Liver (tissue), 9 donors: Measurements from ENCODE around the gene FKBP1A. TPM values are rescaled to one million over a fixed set of nuclear protein-coding genes. Genes with fewer than 3 reads are reported as not detected.
A peak's percentile ranks its signal among the peaks of the same experiment; 100 is the strongest.

Experiments
- DNase-seq: peaks from one replicate; pipeline ENCODE4 v3.0.0-alpha.2; 2017; ENCODE audit warnings: low spot score
- H3K27ac ChIP-seq, 2 donors: one replicate each; pipeline ENCODE4 v1.7.0; 2013; ENCODE audit warnings: inconsistent platforms in 2 of 2, low read length in 2 of 2, control low read depth in 1 of 2, low read depth in 1 of 2, mild to moderate bottlenecking in 1 of 2
- H3K27me3 ChIP-seq, 4 donors: one replicate each; pipeline versions ENCODE4 v1.6.1 to v1.7.0; 2013; ENCODE audit warnings: low read length in 3 of 4, inconsistent platforms in 1 of 4, mild to moderate bottlenecking in 1 of 4, moderate library complexity in 1 of 4; ENCODE audit not compliant: control insufficient read depth in 4 of 4, insufficient read depth in 4 of 4
- H3K36me3 ChIP-seq, 4 donors: one replicate each; pipeline versions ENCODE4 v1.6.1 to v1.7.0; 2013; ENCODE audit warnings: low read length in 3 of 4, mild to moderate bottlenecking in 3 of 4, low read depth in 1 of 4, moderate library complexity in 1 of 4; ENCODE audit not compliant: control insufficient read depth in 4 of 4, insufficient read depth in 3 of 4
- H3K4me1 ChIP-seq, 4 donors: one replicate each; pipeline versions ENCODE4 v1.6.1 to v1.7.0; 2013; ENCODE audit warnings: low read length in 3 of 4, mild to moderate bottlenecking in 3 of 4, moderate library complexity in 1 of 4; ENCODE audit not compliant: control insufficient read depth in 4 of 4, insufficient read depth in 4 of 4
- H3K4me3 ChIP-seq, 3 donors: one replicate each; pipeline versions ENCODE4 v1.6.1 to v1.7.0; 2013; ENCODE audit warnings: low read length in 3 of 3, control low read depth in 1 of 3, low read depth in 1 of 3, mild to moderate bottlenecking in 1 of 3
- H3K9ac ChIP-seq, 2 donors: one replicate each; pipeline ENCODE4 v1.7.0; 2013; ENCODE audit warnings: low read length in 2 of 2, mild to moderate bottlenecking in 2 of 2, moderate library complexity in 2 of 2, control low read depth in 1 of 2, low read depth in 1 of 2
- H3K9me3 ChIP-seq, 4 donors: one replicate each; pipeline versions ENCODE4 v1.6.1 to v1.7.0; 2013; ENCODE audit warnings: low read length in 3 of 4; ENCODE audit not compliant: control insufficient read depth in 4 of 4
- ATF3 ChIP-seq: IDR thresholded peaks from 2 replicates; pipeline ENCODE4 v1.6.1; 2016; ENCODE audit warnings: antibody characterized with exemption
- CTCF ChIP-seq: fragments of 150-350 bp; IDR thresholded peaks from 2 replicates; pipeline ENCODE4 v1.5.1; 2017; ENCODE audit warnings: improper control_type of control experiment, low read depth, low read length; ENCODE audit not compliant: missing input control
- FOXA2 ChIP-seq: IDR thresholded peaks from 2 replicates; pipeline ENCODE4 v1.6.1; 2016; ENCODE audit warnings: antibody characterized with exemption
- GABPA ChIP-seq, 2 donors: IDR thresholded peaks in 1 of 2; conservative IDR thresholded peaks in 1 of 2; 2 replicates each; pipeline ENCODE4 v1.6.1; 2016; ENCODE audit warnings: antibody characterized with exemption in 2 of 2, mild to moderate bottlenecking in 1 of 2, moderate library complexity in 1 of 2
- HNF4A ChIP-seq, 2 donors: conservative IDR thresholded peaks; 2 replicates each; pipeline ENCODE4 v1.6.1; 2016; ENCODE audit warnings: antibody characterized with exemption in 2 of 2, mild to moderate bottlenecking in 2 of 2
- JUND ChIP-seq, 2 donors: IDR thresholded peaks; 2 replicates each; pipeline ENCODE4 v1.6.1; 2016; ENCODE audit warnings: antibody characterized with exemption in 2 of 2
- RAD21 ChIP-seq, 2 donors: IDR thresholded peaks; 2 replicates each; pipeline ENCODE4 v1.6.1; 2016; ENCODE audit warnings: antibody characterized with exemption in 2 of 2, mild to moderate bottlenecking in 2 of 2
- RXRA ChIP-seq, 2 donors: IDR thresholded peaks; 2 replicates each; pipeline ENCODE4 v1.6.1; 2017 to 2018; ENCODE audit warnings: antibody characterized with exemption in 2 of 2, mild to moderate bottlenecking in 1 of 2
- YY1 ChIP-seq: IDR thresholded peaks from 2 replicates; pipeline ENCODE4 v1.6.1; 2016; ENCODE audit warnings: antibody characterized with exemption, mild to moderate bottlenecking
- ZBTB33 ChIP-seq: IDR thresholded peaks from 2 replicates; pipeline ENCODE4 v1.6.1; 2016; ENCODE audit warnings: antibody characterized with exemption
- WGBS: extraction: QIAGEN DNeasy Blood & Tissue Kit; methylation state at CpG from one replicate; pipeline ENCODE4 v1.1.7; 2013; 5-methylcytosine and 5-hydroxymethylcytosine counted together
- polyA plus RNA-seq, 2 donors: library from polyadenylated mRNA; stranded (reverse) in 1 of 2; unstranded in 1 of 2; fragments of 200-250 nt in 1 of 2; fragments of >200 nt in 1 of 2; fragmentation: Nextera tagmentation in 1 of 2; extraction: Ambion mirVana in 1 of 2; gene quantifications; one replicate each; pipeline versions ENCODE4 v1.2.1 to v1.2.3, GENCODE V29; 2013 to 2015
- total RNA-seq, 2 donors: library from RNA; depleted of rRNA; stranded (reverse); fragments of >200 nt; gene quantifications; one replicate each; pipeline ENCODE4 v1.2.3, GENCODE V29; 2014
- donor health status: healthy.
- donor health status: healthy.
- donor health status: healthy.
- donor health status: healthy.
- donor health status: healthy.

Gene FKBP1A
- total and polyA plus RNA-seq, 4 donors: 49.3 to 114 (median 76.9) TPM

GRCh38 chr20:1440024-1440423 lies 47.2 kb upstream of the FKBP1A start:
- Histone ChIP-seq H3K9ac (no peak overlapping the region), H3K36me3 (peaks cover 15 to 43% (median 31%) of the 10 kb centered on the region in 4 donors), H3K27ac (no peak overlapping the region), H3K9me3 (no peaks in the 10 kb centered on the region), H3K27me3 (no peaks in the 10 kb centered on the region), H3K4me3 (no peak overlapping the region), H3K4me1 (no peaks in the 10 kb centered on the region)
- DNase-seq: no peak
- WGBS: 76% methylated on average over 6 of the region's 6 CpGs
- TF ChIP-seq RXRA (IDR thresholded peaks at IDR 0.05) (no peak), CTCF (peak; percentile 21), RAD21 (IDR thresholded peaks at IDR 0.05) (peak; percentile 47 to 61)

GRCh38 chr20:1438361-1438760 lies 45.5 kb upstream of the FKBP1A start:
- Histone ChIP-seq H3K36me3 (peaks cover 2 to 27% (median 14%) of the 10 kb centered on the region in 4 donors), H3K27me3 (no peaks in the 10 kb centered on the region), H3K9ac (no peak overlapping the region), H3K9me3 (no peaks in the 10 kb centered on the region), H3K4me3 (no peak overlapping the region), H3K4me1 (no peaks in the 10 kb centered on the region), H3K27ac (no peak overlapping the region)
- no peak for DNase-seq
- 2% methylated on average over 1 of the region's 1 CpG for WGBS
- TF ChIP-seq GABPA (IDR thresholded peaks at IDR 0.05 in 1 of 2, conservative IDR thresholded peaks at IDR 0.05 in 1 of 2): no peak
- TF ChIP-seq ATF3: no peak
- no peak for TF ChIP-seq JUND (IDR thresholded peaks at IDR 0.05)
- no peak for TF ChIP-seq FOXA2
- no peak for TF ChIP-seq HNF4A (conservative IDR thresholded peaks at IDR 0.05)

GRCh38 chr20:1437235-1437904 lies 44.5 kb upstream of the FKBP1A start:
- TF ChIP-seq HNF4A (conservative IDR thresholded peaks at IDR 0.05): peak in 1 of 2 donors; percentile 18
- no peak for TF ChIP-seq YY1
- TF ChIP-seq CTCF: peak; percentile 86
- TF ChIP-seq RAD21 (IDR thresholded peaks at IDR 0.05): peak; percentile 97 to 98
- no peak for TF ChIP-seq ZBTB33
- H3K27ac ChIP-seq: no peak overlapping the region
- peaks cover under 1 to 18% (median 5%) of the 10 kb centered on the region in 4 donors for H3K36me3 ChIP-seq
- no peak overlapping the region for H3K9ac ChIP-seq
- no peak overlapping the region for H3K4me3 ChIP-seq
- peak; percentile 80 for DNase-seq
- no peaks in the 10 kb centered on the region for H3K27me3 ChIP-seq
- no peaks in the 10 kb centered on the region for H3K9me3 ChIP-seq
- no peaks in the 10 kb centered on the region for H3K4me1 ChIP-seq
- 29% methylated on average over 5 of the region's 5 CpGs for whole genome bisulfite sequencing
